Progenitor cell of endocrine pancreas (in vitro differentiated cells): ENCODE results near the gene TRABD2B. TPM values are rescaled to one million over a fixed set of nuclear protein-coding genes. Genes with fewer than 3 reads are reported as not detected.

ENCODE experiments used
- DNase-seq: peaks from one replicate; pipeline ENCODE4 v3.0.0; 2021; ENCODE audit warnings: low spot score; ENCODE audit not compliant: unreplicated experiment
- H3K27ac Mint-ChIP-seq: 2 replicates; pipeline ENCODE4 v1.8.0; 2021; ENCODE audit warnings: mild to moderate bottlenecking, moderate library complexity, mixed read lengths
- H3K27me3 Mint-ChIP-seq: 2 replicates; pipeline ENCODE4 v1.8.0; 2021; ENCODE audit warnings: mixed read lengths
- H3K36me3 Mint-ChIP-seq: 2 replicates; pipeline ENCODE4 v1.8.0; 2022; ENCODE audit warnings: mixed read lengths; ENCODE audit not compliant: insufficient read depth
- H3K4me1 Mint-ChIP-seq: 2 replicates; pipeline ENCODE4 v1.8.0; 2021; ENCODE audit warnings: low read depth, mixed read lengths
- H3K4me3 Mint-ChIP-seq: 2 replicates; pipeline ENCODE4 v1.8.0; 2021; ENCODE audit warnings: low read depth, mild to moderate bottlenecking, moderate library complexity, mixed read lengths
- H3K9me3 Mint-ChIP-seq: 2 replicates; pipeline ENCODE4 v1.8.0; 2021; ENCODE audit warnings: low read depth, mixed read lengths
- total RNA-seq: library from RNA; stranded (reverse); gene quantifications from 2 replicates; pipeline ENCODE4 v1.2.1, GENCODE V29; 2021
- TF ChIP-seq, protein P1 (sequence below): fragments of 200-600 bp; sonication (generic); IDR thresholded peaks from one replicate; pipeline ENCODE4 v1.5.0; 2021; ENCODE audit warnings: antibody characterized with exemption, mild to moderate bottlenecking; ENCODE audit not compliant: unreplicated experiment

The TRABD2B gene
- total RNA-seq, 1 donor from 2014 or later: 14.5 TPM

DNA sequence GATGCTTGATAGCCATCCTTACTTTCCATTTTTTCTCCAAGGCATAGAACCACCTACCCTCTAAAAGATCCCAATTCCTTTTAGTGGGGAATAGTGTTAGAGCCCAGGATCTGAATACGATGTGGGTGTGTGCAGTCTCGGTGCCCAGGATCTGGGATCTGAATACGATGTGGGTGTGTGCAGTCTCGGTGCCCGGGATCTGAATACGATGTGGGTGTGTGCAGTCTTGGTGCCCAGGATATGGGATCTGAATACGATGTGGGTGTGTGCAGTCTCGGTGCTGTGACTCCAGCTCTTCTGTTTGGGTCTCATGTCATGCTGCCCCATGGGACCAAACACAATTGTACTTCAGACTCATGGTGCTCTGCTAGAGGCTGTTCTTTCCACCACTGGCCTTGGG is 265.5 kb downstream of the TRABD2B start:
- DNase-seq: no peak

DNA sequence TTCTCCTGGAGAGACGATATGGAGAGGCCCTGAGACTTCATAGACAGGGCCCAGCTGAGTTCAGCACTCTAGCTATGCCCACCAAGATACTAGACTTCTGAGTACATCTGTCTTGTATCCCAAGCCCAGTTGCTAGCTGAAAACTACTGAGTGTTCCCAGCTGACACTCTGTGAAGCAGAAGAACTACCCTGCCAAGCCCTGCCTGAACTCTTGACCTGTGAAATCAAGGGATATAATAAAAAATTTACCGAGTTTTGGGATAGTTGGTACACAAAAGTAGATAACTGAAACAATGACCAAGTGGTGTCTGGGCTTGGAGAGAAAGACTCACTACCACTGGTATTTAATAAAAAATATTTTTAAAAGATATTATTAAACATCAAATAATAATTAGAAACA is 267.5 kb downstream of the TRABD2B start:
- Mint-ChIP-seq H3K4me1 (peaks cover 9% of the 10 kb centered on the region), H3K27ac (no peak overlapping the region), H3K36me3 (no peaks in the 10 kb centered on the region), H3K27me3 (peaks cover 32% of the 10 kb centered on the region), H3K4me3 (no peak overlapping the region), H3K9me3 (no peaks in the 10 kb centered on the region)
- TF ChIP-seq, protein P1, sequence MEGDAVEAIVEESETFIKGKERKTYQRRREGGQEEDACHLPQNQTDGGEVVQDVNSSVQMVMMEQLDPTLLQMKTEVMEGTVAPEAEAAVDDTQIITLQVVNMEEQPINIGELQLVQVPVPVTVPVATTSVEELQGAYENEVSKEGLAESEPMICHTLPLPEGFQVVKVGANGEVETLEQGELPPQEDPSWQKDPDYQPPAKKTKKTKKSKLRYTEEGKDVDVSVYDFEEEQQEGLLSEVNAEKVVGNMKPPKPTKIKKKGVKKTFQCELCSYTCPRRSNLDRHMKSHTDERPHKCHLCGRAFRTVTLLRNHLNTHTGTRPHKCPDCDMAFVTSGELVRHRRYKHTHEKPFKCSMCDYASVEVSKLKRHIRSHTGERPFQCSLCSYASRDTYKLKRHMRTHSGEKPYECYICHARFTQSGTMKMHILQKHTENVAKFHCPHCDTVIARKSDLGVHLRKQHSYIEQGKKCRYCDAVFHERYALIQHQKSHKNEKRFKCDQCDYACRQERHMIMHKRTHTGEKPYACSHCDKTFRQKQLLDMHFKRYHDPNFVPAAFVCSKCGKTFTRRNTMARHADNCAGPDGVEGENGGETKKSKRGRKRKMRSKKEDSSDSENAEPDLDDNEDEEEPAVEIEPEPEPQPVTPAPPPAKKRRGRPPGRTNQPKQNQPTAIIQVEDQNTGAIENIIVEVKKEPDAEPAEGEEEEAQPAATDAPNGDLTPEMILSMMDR: no peak
- DNase-seq: no peak

More for the DNA sequence above, 265.5 kb downstream of the TRABD2B start:
- TF ChIP-seq, protein P1: no peak
- Mint-ChIP-seq H3K4me3 (no peak overlapping the region), H3K27ac (no peak overlapping the region), H3K4me1 (peaks cover 2% of the 10 kb centered on the region), H3K9me3 (no peaks in the 10 kb centered on the region), H3K36me3 (no peaks in the 10 kb centered on the region), H3K27me3 (peaks cover 29% of the 10 kb centered on the region)

DNA sequence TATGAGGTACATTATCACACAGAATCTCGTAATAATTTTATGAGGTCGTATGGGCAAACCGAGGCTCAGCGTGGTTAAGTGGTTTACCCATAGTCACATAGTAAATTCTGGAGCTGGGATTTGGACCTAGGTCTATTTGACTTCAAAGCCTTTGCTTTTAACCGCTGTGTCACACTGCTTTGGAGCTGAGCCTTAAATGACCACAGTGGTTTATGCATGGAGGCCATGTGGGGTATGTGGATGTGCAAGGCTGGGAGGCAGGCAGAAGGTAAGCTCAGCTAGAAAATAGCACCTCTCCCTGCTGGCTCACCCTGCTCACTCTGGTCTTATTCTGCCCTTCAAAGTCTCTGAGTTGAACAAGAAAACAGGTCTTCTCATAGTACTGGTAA is 269.5 kb downstream of the TRABD2B start:
- Mint-ChIP-seq H3K4me3 (no peak overlapping the region), H3K4me1 (peaks cover 15% of the 10 kb centered on the region), H3K27ac (no peak overlapping the region), H3K9me3 (no peaks in the 10 kb centered on the region), H3K27me3 (peaks cover 45% of the 10 kb centered on the region), H3K36me3 (no peaks in the 10 kb centered on the region)
- no peak for DNase-seq
- TF ChIP-seq, protein P1: no peak

DNA sequence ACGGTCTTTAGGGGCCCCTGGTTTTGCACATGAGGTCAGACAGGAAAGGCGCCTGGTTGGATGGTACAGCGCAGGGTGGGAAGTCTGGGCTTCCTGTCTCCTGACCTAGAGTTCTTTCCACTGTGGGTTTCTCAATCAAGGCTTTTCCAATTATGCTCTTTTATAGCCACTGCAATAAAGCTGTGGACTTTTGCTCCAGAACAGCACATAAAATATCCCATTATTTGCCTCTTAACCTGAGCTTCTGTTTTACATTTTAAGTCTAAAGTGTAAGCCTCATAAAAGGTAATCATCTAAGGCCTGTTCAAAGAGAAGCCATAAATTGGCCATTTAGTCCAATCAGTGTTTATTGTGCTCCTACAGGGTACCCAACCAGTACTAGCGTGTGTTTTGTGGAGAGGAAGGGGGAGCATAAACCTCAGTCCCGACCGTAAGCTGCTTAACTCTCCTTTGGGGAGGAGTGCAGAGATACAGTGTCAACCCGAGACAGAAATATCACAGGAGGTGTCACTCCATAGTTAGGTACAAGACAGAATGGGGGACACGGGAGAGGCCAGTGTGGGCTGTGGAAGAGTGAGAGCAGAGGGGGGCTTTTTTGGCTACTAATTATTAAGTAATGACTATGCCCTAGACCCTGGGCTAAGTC is 270.0 kb downstream of the TRABD2B start:
- H3K9me3 Mint-ChIP-seq: no peaks in the 10 kb centered on the region
- no peak overlapping the region for H3K27ac Mint-ChIP-seq
- peaks cover 50% of the 10 kb centered on the region for H3K27me3 Mint-ChIP-seq
- no peak for DNase-seq
- no peak overlapping the region for H3K4me3 Mint-ChIP-seq
- H3K36me3 Mint-ChIP-seq: no peaks in the 10 kb centered on the region
- TF ChIP-seq, protein P1: no peak
- H3K4me1 Mint-ChIP-seq: peaks cover 13% of the 10 kb centered on the region

DNA sequence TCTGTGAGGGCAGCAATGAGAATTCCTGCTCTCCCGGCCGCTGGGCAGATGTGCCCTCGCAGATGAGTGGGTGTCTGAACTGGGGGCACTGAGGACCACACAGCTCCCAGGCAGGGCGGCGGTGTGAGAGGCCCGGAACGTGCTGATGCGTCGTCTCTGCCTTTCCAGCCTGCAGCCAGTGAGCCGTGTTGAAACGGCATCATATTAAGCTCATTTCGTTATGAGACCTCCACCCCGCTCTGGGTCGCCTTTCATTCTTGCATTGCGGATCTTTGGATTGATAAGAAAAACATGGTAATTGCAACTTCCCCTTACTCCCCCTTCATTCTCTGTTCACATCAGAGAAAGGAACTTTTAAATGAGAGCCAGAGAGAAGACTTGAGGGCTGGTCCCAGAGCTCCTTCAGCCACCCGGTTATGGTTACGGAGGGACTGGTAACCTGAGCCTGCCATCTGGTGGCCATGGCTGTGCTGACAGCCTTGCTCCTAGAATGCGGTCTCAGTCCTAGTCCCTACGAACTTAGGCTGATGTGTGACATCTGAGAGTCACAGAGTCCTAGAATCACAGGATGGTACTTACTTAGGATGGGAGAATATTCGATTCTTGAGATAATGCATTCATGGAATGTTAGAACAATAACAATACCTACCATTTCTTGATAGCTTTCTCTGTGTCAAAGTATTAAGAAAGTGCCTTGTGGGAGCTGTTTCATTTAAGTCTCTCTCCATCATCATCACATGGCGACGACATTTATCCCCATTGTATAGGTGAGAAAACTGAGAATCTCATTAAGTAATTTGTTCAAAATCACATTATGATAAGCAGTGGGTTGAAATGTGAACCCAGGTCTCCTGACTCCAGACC is 271.0 kb downstream of the TRABD2B start:
- no peaks in the 10 kb centered on the region for H3K9me3 Mint-ChIP-seq
- peaks cover 13% of the 10 kb centered on the region for H3K4me1 Mint-ChIP-seq
- H3K36me3 Mint-ChIP-seq: no peaks in the 10 kb centered on the region
- no peak overlapping the region for H3K4me3 Mint-ChIP-seq
- peak; percentile 70 for DNase-seq
- H3K27ac Mint-ChIP-seq: no peak overlapping the region
- TF ChIP-seq, protein P1: peak; percentile 90
- H3K27me3 Mint-ChIP-seq: peaks cover 56% of the 10 kb centered on the region
